ENCODE data around the gene NOL12.

DNA sequence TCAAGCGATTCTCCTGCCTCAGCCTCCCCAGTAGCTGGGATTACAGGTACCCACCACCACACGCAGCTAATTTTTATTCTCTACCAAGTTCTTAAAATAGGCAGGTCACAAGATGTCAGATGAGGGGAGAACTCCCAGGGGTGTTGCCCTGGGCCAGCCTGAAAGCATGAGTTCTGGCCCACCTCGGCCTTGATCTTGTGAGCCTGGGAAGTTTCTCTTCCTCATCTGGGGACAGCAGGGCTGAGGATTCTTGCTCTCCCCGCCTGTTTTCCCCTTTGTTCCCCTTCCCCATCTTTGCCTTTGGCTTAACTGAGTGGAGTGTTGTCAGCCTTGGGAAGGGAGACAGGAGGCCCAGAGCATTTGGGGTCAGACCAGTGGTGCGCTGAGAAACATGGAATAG is 24.1 kb upstream of the NOL12 start:
- TF ChIP-seq TAF1 (IDR thresholded peaks at IDR 0.05; ENCODE audit: borderline replicate concordance, low read depth, low read length) (no peak), POLR2AphosphoS5 (IDR thresholded peaks at IDR 0.05; ENCODE audit: low read depth, low read length) (no peak), JUND (IDR thresholded peaks at IDR 0.05) (no peak), YY1 (IDR thresholded peaks at IDR 0.05; ENCODE audit: low read depth) (no peak), TEAD4 (IDR thresholded peaks at IDR 0.05; ENCODE audit: borderline replicate concordance, insufficient read depth) (no peak), RCOR1 (IDR thresholded peaks at IDR 0.05; ENCODE audit: low read length) (no peak)
- TF ChIP-seq, protein P1, sequence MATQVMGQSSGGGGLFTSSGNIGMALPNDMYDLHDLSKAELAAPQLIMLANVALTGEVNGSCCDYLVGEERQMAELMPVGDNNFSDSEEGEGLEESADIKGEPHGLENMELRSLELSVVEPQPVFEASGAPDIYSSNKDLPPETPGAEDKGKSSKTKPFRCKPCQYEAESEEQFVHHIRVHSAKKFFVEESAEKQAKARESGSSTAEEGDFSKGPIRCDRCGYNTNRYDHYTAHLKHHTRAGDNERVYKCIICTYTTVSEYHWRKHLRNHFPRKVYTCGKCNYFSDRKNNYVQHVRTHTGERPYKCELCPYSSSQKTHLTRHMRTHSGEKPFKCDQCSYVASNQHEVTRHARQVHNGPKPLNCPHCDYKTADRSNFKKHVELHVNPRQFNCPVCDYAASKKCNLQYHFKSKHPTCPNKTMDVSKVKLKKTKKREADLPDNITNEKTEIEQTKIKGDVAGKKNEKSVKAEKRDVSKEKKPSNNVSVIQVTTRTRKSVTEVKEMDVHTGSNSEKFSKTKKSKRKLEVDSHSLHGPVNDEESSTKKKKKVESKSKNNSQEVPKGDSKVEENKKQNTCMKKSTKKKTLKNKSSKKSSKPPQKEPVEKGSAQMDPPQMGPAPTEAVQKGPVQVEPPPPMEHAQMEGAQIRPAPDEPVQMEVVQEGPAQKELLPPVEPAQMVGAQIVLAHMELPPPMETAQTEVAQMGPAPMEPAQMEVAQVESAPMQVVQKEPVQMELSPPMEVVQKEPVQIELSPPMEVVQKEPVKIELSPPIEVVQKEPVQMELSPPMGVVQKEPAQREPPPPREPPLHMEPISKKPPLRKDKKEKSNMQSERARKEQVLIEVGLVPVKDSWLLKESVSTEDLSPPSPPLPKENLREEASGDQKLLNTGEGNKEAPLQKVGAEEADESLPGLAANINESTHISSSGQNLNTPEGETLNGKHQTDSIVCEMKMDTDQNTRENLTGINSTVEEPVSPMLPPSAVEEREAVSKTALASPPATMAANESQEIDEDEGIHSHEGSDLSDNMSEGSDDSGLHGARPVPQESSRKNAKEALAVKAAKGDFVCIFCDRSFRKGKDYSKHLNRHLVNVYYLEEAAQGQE (IDR thresholded peaks at IDR 0.05; ENCODE audit: low read depth, low read length): no peak
- TF ChIP-seq, protein P2, sequence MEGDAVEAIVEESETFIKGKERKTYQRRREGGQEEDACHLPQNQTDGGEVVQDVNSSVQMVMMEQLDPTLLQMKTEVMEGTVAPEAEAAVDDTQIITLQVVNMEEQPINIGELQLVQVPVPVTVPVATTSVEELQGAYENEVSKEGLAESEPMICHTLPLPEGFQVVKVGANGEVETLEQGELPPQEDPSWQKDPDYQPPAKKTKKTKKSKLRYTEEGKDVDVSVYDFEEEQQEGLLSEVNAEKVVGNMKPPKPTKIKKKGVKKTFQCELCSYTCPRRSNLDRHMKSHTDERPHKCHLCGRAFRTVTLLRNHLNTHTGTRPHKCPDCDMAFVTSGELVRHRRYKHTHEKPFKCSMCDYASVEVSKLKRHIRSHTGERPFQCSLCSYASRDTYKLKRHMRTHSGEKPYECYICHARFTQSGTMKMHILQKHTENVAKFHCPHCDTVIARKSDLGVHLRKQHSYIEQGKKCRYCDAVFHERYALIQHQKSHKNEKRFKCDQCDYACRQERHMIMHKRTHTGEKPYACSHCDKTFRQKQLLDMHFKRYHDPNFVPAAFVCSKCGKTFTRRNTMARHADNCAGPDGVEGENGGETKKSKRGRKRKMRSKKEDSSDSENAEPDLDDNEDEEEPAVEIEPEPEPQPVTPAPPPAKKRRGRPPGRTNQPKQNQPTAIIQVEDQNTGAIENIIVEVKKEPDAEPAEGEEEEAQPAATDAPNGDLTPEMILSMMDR (IDR thresholded peaks at IDR 0.05): no peak
- TF ChIP-seq, protein P3, sequence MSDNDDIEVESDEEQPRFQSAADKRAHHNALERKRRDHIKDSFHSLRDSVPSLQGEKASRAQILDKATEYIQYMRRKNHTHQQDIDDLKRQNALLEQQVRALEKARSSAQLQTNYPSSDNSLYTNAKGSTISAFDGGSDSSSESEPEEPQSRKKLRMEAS (IDR thresholded peaks at IDR 0.05; ENCODE audit: low read depth): no peak

All from SK-N-SH (cell line).